Lower leg skin (tissue), 3 donors: Measurements from ENCODE around the gene SLC25A12.

Experiments used
- POLR2A ChIP-seq, 2 donors: fragments of 450-650 bp; IDR thresholded peaks; one replicate each; pipeline ENCODE4 v1.6.1; 2016 to 2017; ENCODE audit warnings: antibody characterized with exemption in 2 of 2, mild to moderate bottlenecking in 1 of 2, moderate library complexity in 1 of 2
- TF ChIP-seq, protein P1 (sequence below), 3 donors: fragments of 450-650 bp; IDR thresholded peaks; one replicate each; pipeline ENCODE4 v1.5.1; 2016; ENCODE audit warnings: antibody characterized with exemption in 3 of 3, mild to moderate bottlenecking in 3 of 3, moderate library complexity in 2 of 3

DNA sequence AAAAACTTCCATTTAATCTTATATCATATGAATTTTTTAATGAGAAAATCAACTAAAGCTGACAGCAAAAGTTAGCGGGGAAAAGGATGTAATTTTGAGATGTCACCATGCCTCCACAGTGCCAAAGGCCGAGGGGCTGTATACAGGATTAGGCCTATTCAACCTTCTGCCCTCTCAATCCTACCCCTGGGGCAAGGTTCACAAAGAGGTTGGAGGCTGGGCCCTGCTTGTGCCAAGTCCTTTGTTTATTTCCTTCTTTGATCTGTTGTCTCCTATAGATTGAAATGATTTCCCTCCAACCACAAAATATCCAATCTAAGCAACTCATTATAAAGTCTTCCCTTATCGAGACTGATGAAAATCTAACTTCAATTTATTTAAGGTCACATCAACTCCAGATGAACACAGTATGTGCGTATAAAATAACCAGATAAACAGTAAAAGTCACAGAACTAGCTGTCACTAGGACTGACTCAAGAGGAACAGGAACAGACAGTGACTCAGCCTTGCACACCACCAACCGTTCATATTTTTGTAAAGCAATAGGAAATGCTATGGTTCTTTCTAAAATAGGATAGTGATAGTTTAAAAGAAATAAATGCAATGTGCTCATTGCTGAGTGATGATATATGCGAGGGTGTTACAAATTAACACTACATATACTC, 95.8 kb downstream of the SLC25A12 start:
- TF ChIP-seq, protein P1, sequence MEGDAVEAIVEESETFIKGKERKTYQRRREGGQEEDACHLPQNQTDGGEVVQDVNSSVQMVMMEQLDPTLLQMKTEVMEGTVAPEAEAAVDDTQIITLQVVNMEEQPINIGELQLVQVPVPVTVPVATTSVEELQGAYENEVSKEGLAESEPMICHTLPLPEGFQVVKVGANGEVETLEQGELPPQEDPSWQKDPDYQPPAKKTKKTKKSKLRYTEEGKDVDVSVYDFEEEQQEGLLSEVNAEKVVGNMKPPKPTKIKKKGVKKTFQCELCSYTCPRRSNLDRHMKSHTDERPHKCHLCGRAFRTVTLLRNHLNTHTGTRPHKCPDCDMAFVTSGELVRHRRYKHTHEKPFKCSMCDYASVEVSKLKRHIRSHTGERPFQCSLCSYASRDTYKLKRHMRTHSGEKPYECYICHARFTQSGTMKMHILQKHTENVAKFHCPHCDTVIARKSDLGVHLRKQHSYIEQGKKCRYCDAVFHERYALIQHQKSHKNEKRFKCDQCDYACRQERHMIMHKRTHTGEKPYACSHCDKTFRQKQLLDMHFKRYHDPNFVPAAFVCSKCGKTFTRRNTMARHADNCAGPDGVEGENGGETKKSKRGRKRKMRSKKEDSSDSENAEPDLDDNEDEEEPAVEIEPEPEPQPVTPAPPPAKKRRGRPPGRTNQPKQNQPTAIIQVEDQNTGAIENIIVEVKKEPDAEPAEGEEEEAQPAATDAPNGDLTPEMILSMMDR (IDR thresholded peaks at IDR 0.05): no peak
- TF ChIP-seq POLR2A (IDR thresholded peaks at IDR 0.05): no peak
